ENCODE measurements around the gene GSE1.

DNA sequence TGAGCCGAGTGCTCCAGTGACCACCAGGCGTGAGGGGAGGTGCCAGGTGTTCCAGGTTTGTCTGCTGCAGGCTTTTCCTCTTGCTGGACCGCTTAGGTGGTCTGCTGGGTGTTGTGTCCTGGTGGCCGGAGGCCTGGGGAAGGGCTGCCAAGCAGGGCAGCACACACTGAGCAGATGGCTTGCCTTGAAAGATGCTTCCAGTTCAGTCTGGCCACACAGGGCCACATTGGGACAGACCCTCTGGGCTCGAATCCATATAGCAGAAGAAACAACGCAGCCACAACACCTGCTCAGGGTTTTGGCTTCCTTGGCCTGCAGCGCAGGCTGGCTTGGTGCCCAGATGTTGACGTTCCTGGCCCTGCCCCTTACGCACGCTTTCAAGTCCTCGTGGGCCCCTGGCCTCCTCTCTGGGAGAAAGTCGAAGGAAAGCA is 50.8 kb downstream of the GSE1 start:
- TF ChIP-seq EZH2 (IDR thresholded peaks at IDR 0.05; ENCODE audit: low read depth, unreplicated experiment): no peak
- TF ChIP-seq, protein P1, sequence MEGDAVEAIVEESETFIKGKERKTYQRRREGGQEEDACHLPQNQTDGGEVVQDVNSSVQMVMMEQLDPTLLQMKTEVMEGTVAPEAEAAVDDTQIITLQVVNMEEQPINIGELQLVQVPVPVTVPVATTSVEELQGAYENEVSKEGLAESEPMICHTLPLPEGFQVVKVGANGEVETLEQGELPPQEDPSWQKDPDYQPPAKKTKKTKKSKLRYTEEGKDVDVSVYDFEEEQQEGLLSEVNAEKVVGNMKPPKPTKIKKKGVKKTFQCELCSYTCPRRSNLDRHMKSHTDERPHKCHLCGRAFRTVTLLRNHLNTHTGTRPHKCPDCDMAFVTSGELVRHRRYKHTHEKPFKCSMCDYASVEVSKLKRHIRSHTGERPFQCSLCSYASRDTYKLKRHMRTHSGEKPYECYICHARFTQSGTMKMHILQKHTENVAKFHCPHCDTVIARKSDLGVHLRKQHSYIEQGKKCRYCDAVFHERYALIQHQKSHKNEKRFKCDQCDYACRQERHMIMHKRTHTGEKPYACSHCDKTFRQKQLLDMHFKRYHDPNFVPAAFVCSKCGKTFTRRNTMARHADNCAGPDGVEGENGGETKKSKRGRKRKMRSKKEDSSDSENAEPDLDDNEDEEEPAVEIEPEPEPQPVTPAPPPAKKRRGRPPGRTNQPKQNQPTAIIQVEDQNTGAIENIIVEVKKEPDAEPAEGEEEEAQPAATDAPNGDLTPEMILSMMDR (conservative IDR thresholded peaks at IDR 0.05; ENCODE audit: low read depth in 2 of 2): no peak
- TF ChIP-seq, protein P2, sequence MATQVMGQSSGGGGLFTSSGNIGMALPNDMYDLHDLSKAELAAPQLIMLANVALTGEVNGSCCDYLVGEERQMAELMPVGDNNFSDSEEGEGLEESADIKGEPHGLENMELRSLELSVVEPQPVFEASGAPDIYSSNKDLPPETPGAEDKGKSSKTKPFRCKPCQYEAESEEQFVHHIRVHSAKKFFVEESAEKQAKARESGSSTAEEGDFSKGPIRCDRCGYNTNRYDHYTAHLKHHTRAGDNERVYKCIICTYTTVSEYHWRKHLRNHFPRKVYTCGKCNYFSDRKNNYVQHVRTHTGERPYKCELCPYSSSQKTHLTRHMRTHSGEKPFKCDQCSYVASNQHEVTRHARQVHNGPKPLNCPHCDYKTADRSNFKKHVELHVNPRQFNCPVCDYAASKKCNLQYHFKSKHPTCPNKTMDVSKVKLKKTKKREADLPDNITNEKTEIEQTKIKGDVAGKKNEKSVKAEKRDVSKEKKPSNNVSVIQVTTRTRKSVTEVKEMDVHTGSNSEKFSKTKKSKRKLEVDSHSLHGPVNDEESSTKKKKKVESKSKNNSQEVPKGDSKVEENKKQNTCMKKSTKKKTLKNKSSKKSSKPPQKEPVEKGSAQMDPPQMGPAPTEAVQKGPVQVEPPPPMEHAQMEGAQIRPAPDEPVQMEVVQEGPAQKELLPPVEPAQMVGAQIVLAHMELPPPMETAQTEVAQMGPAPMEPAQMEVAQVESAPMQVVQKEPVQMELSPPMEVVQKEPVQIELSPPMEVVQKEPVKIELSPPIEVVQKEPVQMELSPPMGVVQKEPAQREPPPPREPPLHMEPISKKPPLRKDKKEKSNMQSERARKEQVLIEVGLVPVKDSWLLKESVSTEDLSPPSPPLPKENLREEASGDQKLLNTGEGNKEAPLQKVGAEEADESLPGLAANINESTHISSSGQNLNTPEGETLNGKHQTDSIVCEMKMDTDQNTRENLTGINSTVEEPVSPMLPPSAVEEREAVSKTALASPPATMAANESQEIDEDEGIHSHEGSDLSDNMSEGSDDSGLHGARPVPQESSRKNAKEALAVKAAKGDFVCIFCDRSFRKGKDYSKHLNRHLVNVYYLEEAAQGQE (IDR thresholded peaks at IDR 0.05; ENCODE audit: unreplicated experiment): no peak
- no peak for TF ChIP-seq EZH2phosphoT487 (IDR thresholded peaks at IDR 0.05; ENCODE audit: unreplicated experiment)
- TF ChIP-seq JUNB (IDR thresholded peaks at IDR 0.05; ENCODE audit: unreplicated experiment): no peak
- no peak for TF ChIP-seq ZNF114 (CRISPR knock-in tag; IDR thresholded peaks at IDR 0.05)
- TF ChIP-seq POLR2AphosphoS5 (IDR thresholded peaks at IDR 0.05; ENCODE audit: low read depth): no peak
- TF ChIP-seq CREB1 (CRISPR knock-in tag; IDR thresholded peaks at IDR 0.05; ENCODE audit: low read depth): no peak
- TF ChIP-seq STAT1 (IDR thresholded peaks at IDR 0.05; ENCODE audit: unreplicated experiment): no peak
- TF ChIP-seq, protein P3, sequence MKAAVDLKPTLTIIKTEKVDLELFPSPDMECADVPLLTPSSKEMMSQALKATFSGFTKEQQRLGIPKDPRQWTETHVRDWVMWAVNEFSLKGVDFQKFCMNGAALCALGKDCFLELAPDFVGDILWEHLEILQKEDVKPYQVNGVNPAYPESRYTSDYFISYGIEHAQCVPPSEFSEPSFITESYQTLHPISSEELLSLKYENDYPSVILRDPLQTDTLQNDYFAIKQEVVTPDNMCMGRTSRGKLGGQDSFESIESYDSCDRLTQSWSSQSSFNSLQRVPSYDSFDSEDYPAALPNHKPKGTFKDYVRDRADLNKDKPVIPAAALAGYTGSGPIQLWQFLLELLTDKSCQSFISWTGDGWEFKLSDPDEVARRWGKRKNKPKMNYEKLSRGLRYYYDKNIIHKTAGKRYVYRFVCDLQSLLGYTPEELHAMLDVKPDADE (IDR thresholded peaks at IDR 0.05): no peak
